Gastroesophageal sphincter (tissue), 4 donors: Measurements from ENCODE around the gene PCK2. TPM values are rescaled to one million over a fixed set of nuclear protein-coding genes. Genes with fewer than 3 reads are reported as not detected.
A peak's percentile ranks its signal among the peaks of the same experiment; 100 is the strongest.

ENCODE experiments used
- ATAC-seq: fragments of 150-250 bp; one replicate; pipeline ENCODE4 v1.9.1; 2016; ENCODE audit warnings: mild to moderate bottlenecking, moderate library complexity
- H3K27ac ChIP-seq, 4 donors: fragments of 200-600 bp; sonication (generic) in 3 of 4; 1 replicate in 3 of 4; 2 replicates in 1 of 4; pipeline ENCODE4 v1.5.1; 2016 to 2019
- H3K27me3 ChIP-seq: fragments of 200-600 bp; sonication (generic); one replicate; pipeline ENCODE4 v1.5.1; 2019
- H3K36me3 ChIP-seq, 2 donors: fragments of 200-600 bp; sonication (generic); one replicate each; pipeline ENCODE4 v1.5.1; 2019; ENCODE audit warnings: control low read depth in 1 of 2
- H3K4me1 ChIP-seq, 3 donors: fragments of 200-600 bp; sonication (generic); 1 replicate in 2 of 3; 2 replicates in 1 of 3; pipeline ENCODE4 v1.5.1; 2016 to 2019; ENCODE audit warnings: control low read depth in 2 of 3
- H3K4me3 ChIP-seq, 2 donors: fragments of 200-600 bp; sonication (generic); one replicate each; pipeline ENCODE4 v1.5.1; 2019; ENCODE audit warnings: mild to moderate bottlenecking in 1 of 2, moderate library complexity in 1 of 2
- H3K9me3 ChIP-seq, 3 donors: fragments of 200-600 bp; sonication (generic); one replicate each; pipeline ENCODE4 v1.5.1; 2017 to 2019; ENCODE audit warnings: control low read depth in 2 of 3
- CTCF ChIP-seq, 4 experiments: fragments of 200-600 bp in 2 of 4; fragments of 450-650 bp in 2 of 4; sonication (generic) in 1 of 4; IDR thresholded peaks; one replicate each; pipeline ENCODE4 v1.5.1; 2017 to 2019; ENCODE audit warnings: antibody characterized with exemption in 4 of 4, mild to moderate bottlenecking in 2 of 4, moderate library complexity in 2 of 4
- EP300 ChIP-seq: sonication (generic); formaldehyde crosslinking; IDR thresholded peaks from one replicate; pipeline ENCODE4 v1.6.1; 2017; ENCODE audit warnings: antibody characterized with exemption, mild to moderate bottlenecking
- POLR2A ChIP-seq, 2 donors: fragments of 450-650 bp; IDR thresholded peaks; one replicate each; pipeline ENCODE4 v1.6.1; 2017; ENCODE audit warnings: antibody characterized with exemption in 2 of 2, mild to moderate bottlenecking in 2 of 2, moderate library complexity in 1 of 2
- POLR2AphosphoS5 ChIP-seq: sonication (generic); formaldehyde crosslinking; IDR thresholded peaks from one replicate; pipeline ENCODE4 v1.6.1; 2017; ENCODE audit warnings: antibody characterized with exemption
- WGBS, 2 donors: methylation state at CpG; one replicate each; pipeline ENCODE4 v1.1.5; 2018; ENCODE audit warnings: low coverage in 1 of 2; 5-methylcytosine and 5-hydroxymethylcytosine counted together
- total RNA-seq, 4 donors: library from RNA; depleted of rRNA; stranded (reverse); fragments of >200 nt; gene quantifications; one replicate each; pipeline ENCODE4 v1.1.0, GENCODE V29; 2016

The PCK2 gene
- total RNA-seq, 4 donors from 2014 or later = 9.2 to 14.9 (median 11.6) TPM

- Histone ChIP-seq H3K9me3 (no peaks in the 10 kb centered on the region), H3K27ac (no peak overlapping the region), H3K4me3 (no peak overlapping the region), H3K36me3 (peaks cover 0 to 62% of the 10 kb centered on the region in 2 donors), H3K27me3 (no peaks in the 10 kb centered on the region), H3K4me1 (no peaks in the 10 kb centered on the region)
- no peak for ATAC-seq
- WGBS, 2 donors = 82% methylated on average over 3 of the region's 9 CpGs; no CpG with 5 or more reads in 1 of the 2 donors
- no peak for TF ChIP-seq EP300
- no peak for TF ChIP-seq POLR2A (IDR thresholded peaks at IDR 0.05)
- no peak for TF ChIP-seq CTCF (IDR thresholded peaks at IDR 0.05)
- no peak for TF ChIP-seq POLR2AphosphoS5
These were observed 29.6 kb downstream of the PCK2 start for GRCh38 chr14:24123424-24124417.

GRCh38 chr14:24126939-24127338 is 32.8 kb downstream of the PCK2 start:
- H3K9me3 ChIP-seq = no peaks in the 10 kb centered on the region
- TF ChIP-seq POLR2AphosphoS5 (no peak), EP300 (no peak), CTCF (IDR thresholded peaks at IDR 0.05) (no peak), POLR2A (IDR thresholded peaks at IDR 0.05) (no peak)
- H3K27me3 ChIP-seq = no peaks in the 10 kb centered on the region
- no peak overlapping the region for H3K27ac ChIP-seq
- no peak overlapping the region for H3K4me3 ChIP-seq
- no peak for ATAC-seq
- peaks cover 0 to 30% of the 10 kb centered on the region in 2 donors for H3K36me3 ChIP-seq
- peaks cover 0 to 13% (median 2%) of the 10 kb centered on the region in 3 donors for H3K4me1 ChIP-seq

GRCh38 chr14:24127673-24128072 is 33.6 kb downstream of the PCK2 start:
- Histone ChIP-seq H3K4me3 (no peak overlapping the region), H3K27ac (no peak overlapping the region), H3K36me3 (peaks cover 0 to 23% of the 10 kb centered on the region in 2 donors), H3K4me1 (peaks cover 0 to 20% (median 2%) of the 10 kb centered on the region in 3 donors), H3K27me3 (no peaks in the 10 kb centered on the region), H3K9me3 (no peaks in the 10 kb centered on the region)
- no peak for ATAC-seq
- TF ChIP-seq POLR2A (IDR thresholded peaks at IDR 0.05) (no peak), EP300 (no peak), POLR2AphosphoS5 (no peak)
- 100% methylated on average over 2 of the region's 2 CpGs; no CpG with 5 or more reads in 1 of the 2 donors for WGBS, 2 donors

GRCh38 chr14:24129410-24129998 is 35.4 kb downstream of the PCK2 start:
- 94 to 96% methylated on average over 3 to 5 of the region's 8 CpGs for WGBS, 2 donors
- Histone ChIP-seq H3K27ac (no peak overlapping the region), H3K4me3 (no peak overlapping the region), H3K9me3 (no peaks in the 10 kb centered on the region), H3K4me1 (peaks cover 0 to 20% (median 2%) of the 10 kb centered on the region in 3 donors), H3K36me3 (peaks cover 0 to 5% of the 10 kb centered on the region in 2 donors), H3K27me3 (no peaks in the 10 kb centered on the region)
- TF ChIP-seq CTCF (IDR thresholded peaks at IDR 0.05) (no peak), POLR2AphosphoS5 (no peak), POLR2A (IDR thresholded peaks at IDR 0.05) (no peak)
- ATAC-seq = no peak

- 80 to 86% methylated on average over 1 of the region's 5 CpGs for WGBS, 2 donors
These were observed 36.2 kb downstream of the PCK2 start, which contains the start of gene FITM1 for GRCh38 chr14:24130380-24130716. Gene FITM1, plus strand, starts transcription at chr14:24130659. Its CDS starts 905 bp downstream, at chr14:24131564.

More at GRCh38 chr14:24130380-24130716, 36.2 kb downstream of the PCK2 start, which contains the start of gene FITM1:
- Histone ChIP-seq H3K27me3 (no peaks in the 10 kb centered on the region), H3K36me3 (no peaks in the 10 kb centered on the region), H3K4me3 (no peak within 1 kb of the TSS), H3K9me3 (no peaks in the 10 kb centered on the region), H3K27ac (peak within 1 kb of the TSS in 3 of 4 donors; percentile 46 to 69 (median 58)), H3K4me1 (peaks cover 0 to 22% (median 2%) of the 10 kb centered on the region in 3 donors)
- no peak for ATAC-seq
- TF ChIP-seq POLR2A (IDR thresholded peaks at IDR 0.05) (no peak), POLR2AphosphoS5 (no peak), CTCF (IDR thresholded peaks at IDR 0.05) (no peak), EP300 (no peak)
